MM.1S (cell line): ENCODE results near the gene LYRM4.

Source experiments
- DNase-seq: peaks from one replicate; pipeline ENCODE4 v3.0.0-alpha.2; 2015
- H2AFZ ChIP-seq: fragments of 300-600 bp; sonication (generic); 2 replicates; pipeline ENCODE4 v1.6.0; 2016; ENCODE audit warnings: antibody characterized with exemption, low read length
- H3F3A ChIP-seq: fragments of 300-600 bp; sonication (generic); 2 replicates; pipeline ENCODE4 v1.6.1; 2016; ENCODE audit warnings: mild to moderate bottlenecking, antibody characterized with exemption, low read length, moderate library complexity, mixed read lengths; ENCODE audit not compliant: insufficient read depth
- H3K27ac ChIP-seq: fragments of 300-600 bp; sonication (generic); 2 replicates; pipeline ENCODE4 v1.5.1; 2016; ENCODE audit warnings: mild to moderate bottlenecking, low read length
- H3K27me3 ChIP-seq: fragments of 300-600 bp; sonication (generic); replicated peaks from 2 replicates; pipeline ENCODE4 v1.6.0; 2016; ENCODE audit warnings: low read length; ENCODE audit not compliant: insufficient read depth
- H3K36me3 ChIP-seq: fragments of 300-600 bp; sonication (generic); replicated peaks from 2 replicates; pipeline ENCODE4 v1.6.1; 2016; ENCODE audit warnings: mild to moderate bottlenecking, low read length, mixed read lengths; ENCODE audit not compliant: insufficient read depth
- H3K4me1 ChIP-seq: fragments of 300-600 bp; sonication (generic); 2 replicates; pipeline ENCODE4 v1.6.1; 2016; ENCODE audit warnings: low read length, mixed read lengths
- H3K4me2 ChIP-seq: fragments of 300-600 bp; sonication (generic); 2 replicates; pipeline ENCODE4 v1.6.0; 2016; ENCODE audit warnings: low read depth, low read length
- H3K4me3 ChIP-seq: fragments of 300-600 bp; sonication (generic); 2 replicates; pipeline ENCODE4 v1.5.1; 2016; ENCODE audit warnings: low read length, mixed read lengths
- H3K79me2 ChIP-seq: fragments of 300-600 bp; sonication (generic); 2 replicates; pipeline ENCODE4 v1.6.1; 2016; ENCODE audit warnings: mixed run types, low read length, mixed read lengths
- H3K9ac ChIP-seq: fragments of 300-600 bp; sonication (generic); 2 replicates; pipeline ENCODE4 v1.6.1; 2016; ENCODE audit warnings: low read length, mixed read lengths
- H3K9me2 ChIP-seq: fragments of 300-600 bp; sonication (generic); replicated peaks from 2 replicates; pipeline ENCODE4 v1.6.1; 2016; ENCODE audit warnings: mild to moderate bottlenecking, low read length, mixed read lengths; ENCODE audit not compliant: insufficient read depth
- H3K9me3 ChIP-seq: fragments of 300-600 bp; sonication (generic); replicated peaks from 2 replicates; pipeline ENCODE4 v1.6.1; 2016; ENCODE audit warnings: mild to moderate bottlenecking, low read length, mixed read lengths; ENCODE audit not compliant: insufficient read depth
- H4K20me1 ChIP-seq: fragments of 300-600 bp; sonication (generic); 2 replicates; pipeline ENCODE4 v1.6.1; 2016; ENCODE audit warnings: mild to moderate bottlenecking, low read length, moderate library complexity, mixed read lengths; ENCODE audit not compliant: insufficient read depth
- CTCF ChIP-seq: fragments of 300-600 bp; sonication (generic); IDR thresholded peaks from 2 replicates; pipeline ENCODE4 v1.5.1; 2016; ENCODE audit warnings: antibody characterized with exemption, low read length, mixed read lengths
- EZH2 ChIP-seq: fragments of 300-600 bp; sonication (generic); optimal IDR thresholded peaks from 2 replicates; pipeline ENCODE3; 2017; ENCODE audit warnings: low read depth, mild to moderate bottlenecking, antibody characterized with exemption, low read length, mixed read lengths
- EZH2phosphoT487 ChIP-seq: fragments of 300-600 bp; sonication (generic); IDR thresholded peaks from 2 replicates; pipeline ENCODE4 v1.6.1; 2018; ENCODE audit warnings: antibody characterized with exemption, low read length

Gene LYRM4

GRCh38 chr6:5290500-5290899, 29.8 kb upstream of the LYRM4 start:
- no peak overlapping the region for H3K4me3 ChIP-seq
- no peak overlapping the region for H2AFZ ChIP-seq
- no peaks in the 10 kb centered on the region for H3K4me1 ChIP-seq
- H3K79me2 ChIP-seq, result no peaks in the 10 kb centered on the region
- no peaks in the 10 kb centered on the region for H3K9me2 ChIP-seq
- no peaks in the 10 kb centered on the region for H3K9me3 ChIP-seq
- DNase-seq, result no peak
- H4K20me1 ChIP-seq, result no peaks in the 10 kb centered on the region
- H3K27me3 ChIP-seq, result no peaks in the 10 kb centered on the region
- TF ChIP-seq EZH2phosphoT487, result no peak
- no peak for TF ChIP-seq EZH2
- no peak for TF ChIP-seq CTCF
- H3K36me3 ChIP-seq, result no peaks in the 10 kb centered on the region
- H3K4me2 ChIP-seq, result no peak overlapping the region
- H3F3A ChIP-seq, result no peaks in the 10 kb centered on the region
- H3K9ac ChIP-seq, result no peak overlapping the region
- H3K27ac ChIP-seq, result no peak overlapping the region

GRCh38 chr6:5290097-5290496, 29.3 kb upstream of the LYRM4 start:
- Histone ChIP-seq H3K79me2 (no peaks in the 10 kb centered on the region), H3K4me3 (no peak overlapping the region), H2AFZ (no peak overlapping the region), H4K20me1 (no peaks in the 10 kb centered on the region), H3K9ac (no peak overlapping the region), H3K9me3 (no peaks in the 10 kb centered on the region), H3K4me1 (no peaks in the 10 kb centered on the region), H3K27ac (no peak overlapping the region), H3K4me2 (no peak overlapping the region), H3K36me3 (no peaks in the 10 kb centered on the region), H3K27me3 (no peaks in the 10 kb centered on the region), H3F3A (no peaks in the 10 kb centered on the region), H3K9me2 (no peaks in the 10 kb centered on the region)
- TF ChIP-seq EZH2phosphoT487, result no peak
- TF ChIP-seq CTCF, result no peak
- TF ChIP-seq EZH2, result no peak
- no peak for DNase-seq

- no peak for DNase-seq
- Histone ChIP-seq H3K9me3 (no peaks in the 10 kb centered on the region), H3K36me3 (no peaks in the 10 kb centered on the region), H4K20me1 (no peaks in the 10 kb centered on the region), H3K4me1 (no peaks in the 10 kb centered on the region), H3K9me2 (no peaks in the 10 kb centered on the region), H3K79me2 (no peaks in the 10 kb centered on the region; the same call in 1 of the 2 replicates), H3K4me2 (no peak overlapping the region), H3K27ac (no peak overlapping the region), H3K9ac (no peak overlapping the region), H3K4me3 (no peak overlapping the region), H3K27me3 (no peaks in the 10 kb centered on the region), H3F3A (no peaks in the 10 kb centered on the region), H2AFZ (no peak overlapping the region)
- no peak for TF ChIP-seq EZH2
- no peak for TF ChIP-seq EZH2phosphoT487
- no peak for TF ChIP-seq CTCF
Measured at GRCh38 chr6:5287966-5288297, 27.2 kb upstream of the LYRM4 start.
